Ascending aorta (tissue), 2 donors: ENCODE results near the gene FARS2. TPM values are rescaled to one million over a fixed set of nuclear protein-coding genes. Genes with fewer than 3 reads are reported as not detected.

Experiments
- DNase-seq, 2 donors: peaks; one replicate each; pipeline ENCODE4 v3.0.0-alpha.2; 2019; ENCODE audit warnings: low spot score in 2 of 2
- H3K27ac ChIP-seq, 2 donors: fragments of 200-600 bp; sonication (generic); one replicate each; pipeline ENCODE4 v1.5.1; 2016 to 2017; ENCODE audit warnings: mild to moderate bottlenecking in 1 of 2
- H3K27me3 ChIP-seq: fragments of 200-600 bp; sonication (generic); one replicate; pipeline ENCODE4 v1.5.1; 2017
- H3K36me3 ChIP-seq, 2 donors: fragments of 200-600 bp; sonication (generic); one replicate each; pipeline ENCODE4 v1.5.1; 2016
- H3K4me1 ChIP-seq, 2 donors: fragments of 200-600 bp; sonication (generic); one replicate each; pipeline ENCODE4 v1.5.1; 2016 to 2017; ENCODE audit warnings: mild to moderate bottlenecking in 1 of 2
- H3K4me3 ChIP-seq, 2 donors: fragments of 200-600 bp; sonication (generic); one replicate each; pipeline ENCODE4 v1.5.1; 2016 to 2017; ENCODE audit warnings: mild to moderate bottlenecking in 1 of 2
- H3K9me3 ChIP-seq, 2 donors: fragments of 200-600 bp; sonication (generic); one replicate each; pipeline ENCODE4 v1.5.1; 2016
- CTCF ChIP-seq, 3 experiments: fragments of 200-600 bp in 2 of 3; fragments of 450-650 bp in 1 of 3; sonication (generic) in 2 of 3; IDR thresholded peaks; one replicate each; pipeline ENCODE4 v1.5.1; 2016 to 2019; ENCODE audit warnings: antibody characterized with exemption in 3 of 3, mild to moderate bottlenecking in 1 of 3, moderate library complexity in 1 of 3
- intact Hi-C: fragments of 100-400 bp; cut with DNase I; formaldehyde crosslinking; loops from one replicate; pipeline ENCODE4 v1.15.1; 2023
- total RNA-seq: library from RNA; depleted of rRNA; stranded (reverse); fragments of >200 nt; gene quantifications from one replicate; pipeline ENCODE4 v1.1.0, GENCODE V29; 2016

Gene FARS2
- total RNA-seq, 1 donor from 2014 or later = 17.6 TPM

GRCh38 chr6:5471637-5472398 is 210.5 kb downstream of the FARS2 start:
- H3K4me1 ChIP-seq = no peaks in the 10 kb centered on the region
- no peak for DNase-seq
- no peak overlapping the region for H3K4me3 ChIP-seq
- no peaks in the 10 kb centered on the region for H3K9me3 ChIP-seq
- intact Hi-C loops = no loop called here
- no peak for TF ChIP-seq CTCF (IDR thresholded peaks at IDR 0.05)
- H3K27ac ChIP-seq = no peak overlapping the region
- H3K27me3 ChIP-seq = no peaks in the 10 kb centered on the region
- H3K36me3 ChIP-seq = no peaks in the 10 kb centered on the region

GRCh38 chr6:5472571-5472970 is 211.3 kb downstream of the FARS2 start:
- Histone ChIP-seq H3K36me3 (no peaks in the 10 kb centered on the region), H3K4me1 (no peaks in the 10 kb centered on the region), H3K4me3 (no peak overlapping the region), H3K9me3 (no peaks in the 10 kb centered on the region), H3K27me3 (no peaks in the 10 kb centered on the region), H3K27ac (no peak overlapping the region)
- intact Hi-C loops = no loop called here
- TF ChIP-seq CTCF (IDR thresholded peaks at IDR 0.05) = no peak
- no peak for DNase-seq

GRCh38 chr6:5475779-5476178 is 214.5 kb downstream of the FARS2 start:
- H3K4me3 ChIP-seq = no peak overlapping the region
- no peak for TF ChIP-seq CTCF (IDR thresholded peaks at IDR 0.05)
- H3K27ac ChIP-seq = no peak overlapping the region
- H3K36me3 ChIP-seq = no peaks in the 10 kb centered on the region
- H3K9me3 ChIP-seq = no peaks in the 10 kb centered on the region
- H3K4me1 ChIP-seq = no peaks in the 10 kb centered on the region
- no peaks in the 10 kb centered on the region for H3K27me3 ChIP-seq
- no peak for DNase-seq
- intact Hi-C loops = no loop called here

GRCh38 chr6:5478380-5478779 is 217.1 kb downstream of the FARS2 start:
- no peak overlapping the region for H3K27ac ChIP-seq
- H3K36me3 ChIP-seq = no peaks in the 10 kb centered on the region
- DNase-seq = no peak
- H3K4me1 ChIP-seq = no peaks in the 10 kb centered on the region
- no peaks in the 10 kb centered on the region for H3K27me3 ChIP-seq
- intact Hi-C loops = no loop called here
- no peak overlapping the region for H3K4me3 ChIP-seq
- no peaks in the 10 kb centered on the region for H3K9me3 ChIP-seq
- no peak for TF ChIP-seq CTCF (IDR thresholded peaks at IDR 0.05)

- Histone ChIP-seq H3K27me3 (no peaks in the 10 kb centered on the region), H3K4me3 (no peak overlapping the region), H3K9me3 (no peaks in the 10 kb centered on the region), H3K27ac (no peak overlapping the region), H3K4me1 (no peaks in the 10 kb centered on the region), H3K36me3 (no peaks in the 10 kb centered on the region)
- intact Hi-C loops = no loop called here
- DNase-seq = no peak
- no peak for TF ChIP-seq CTCF (IDR thresholded peaks at IDR 0.05)
These were observed 219.7 kb downstream of the FARS2 start for GRCh38 chr6:5481033-5481432.

GRCh38 chr6:5481750-5482149 is 220.4 kb downstream of the FARS2 start:
- Histone ChIP-seq H3K36me3 (no peaks in the 10 kb centered on the region), H3K4me3 (no peak overlapping the region), H3K27me3 (no peaks in the 10 kb centered on the region), H3K4me1 (no peaks in the 10 kb centered on the region), H3K27ac (no peak overlapping the region), H3K9me3 (no peaks in the 10 kb centered on the region)
- no peak for TF ChIP-seq CTCF (IDR thresholded peaks at IDR 0.05)
- no peak for DNase-seq
- intact Hi-C loops = no loop called here
